Suppressor macrophage (primary cell): ENCODE results near the gene CAMK2D.

ENCODE experiments used
- DNase-seq, 4 experiments: peaks; one replicate each; pipeline ENCODE4 v3.0.0-alpha.2; 2020 to 2022

CAMK2D gene

GRCh38 chr4:113564493-113564892, 197.0 kb downstream of the CAMK2D start:
- peak in 2 of 4 experiments; percentile 13 to 37 for DNase-seq

GRCh38 chr4:113563691-113564378, 197.7 kb downstream of the CAMK2D start:
- peak in 1 of 4 experiments; percentile 22 for DNase-seq

DNA sequence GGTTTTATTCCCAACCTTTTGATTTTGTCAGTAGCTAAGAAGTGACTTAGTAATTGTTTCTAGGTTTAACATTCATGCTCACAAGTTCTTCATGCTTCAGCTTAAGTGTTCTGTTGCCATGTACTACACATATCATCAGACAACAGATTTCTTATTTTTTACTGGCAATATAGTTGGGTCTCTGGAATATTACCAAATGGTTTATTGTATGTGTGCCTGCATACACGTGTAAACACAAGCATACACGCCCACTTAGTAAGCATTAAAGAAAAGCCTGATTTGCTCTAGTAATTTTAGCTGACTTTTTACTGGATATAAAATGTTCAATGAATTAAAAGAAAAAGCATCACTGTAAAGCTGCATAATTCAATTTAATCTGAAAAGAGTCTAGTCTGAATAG, 199.8 kb downstream of the CAMK2D start:
- DNase-seq: no peak

- DNase-seq: no peak
Measured at GRCh38 chr4:113561092-113561491, 200.4 kb downstream of the CAMK2D start.

DNA sequence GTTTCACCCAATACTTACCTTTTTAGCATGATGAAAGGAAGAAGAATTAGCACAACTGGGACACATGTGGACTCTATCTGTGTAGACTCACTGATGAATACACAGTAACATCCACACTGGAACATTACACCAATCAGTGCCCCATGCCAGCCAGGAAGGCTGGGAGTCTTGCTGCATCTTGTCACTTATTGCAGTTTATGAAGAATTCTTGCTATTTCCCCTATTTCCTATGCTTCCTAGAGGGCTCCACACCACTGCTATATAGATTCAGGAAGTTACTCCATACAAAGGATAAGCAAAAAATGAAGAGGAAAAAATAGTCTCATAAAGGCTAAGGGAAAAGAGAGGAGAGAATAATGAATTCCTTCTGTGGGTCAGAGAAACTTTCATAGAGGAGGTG, 201.0 kb downstream of the CAMK2D start:
- DNase-seq: peak; percentile 9 to 56 (median 40)

DNA sequence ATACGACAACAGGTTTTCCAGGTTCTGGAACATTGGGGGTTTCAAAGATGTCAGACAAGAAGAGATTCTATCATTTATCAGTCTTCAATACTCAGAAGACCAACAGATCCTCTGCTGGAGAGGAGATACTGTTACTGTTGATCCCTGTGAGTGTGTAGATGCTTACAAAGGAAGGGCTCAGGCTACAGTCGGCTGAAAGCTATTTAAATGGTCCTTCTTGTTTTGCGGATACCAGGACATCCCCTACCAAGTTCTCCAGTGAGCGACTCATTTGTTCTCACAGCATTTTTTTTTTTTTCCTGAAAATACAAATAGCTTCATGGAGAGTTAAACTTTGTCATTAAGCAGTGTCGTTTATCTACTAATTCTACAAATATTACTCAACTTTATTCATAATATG, 201.6 kb downstream of the CAMK2D start:
- no peak for DNase-seq

- DNase-seq: no peak
Measured at GRCh38 chr4:113556382-113557134, 205.0 kb downstream of the CAMK2D start.

GRCh38 chr4:113555868-113556267, 205.7 kb downstream of the CAMK2D start:
- peak in 3 of 4 experiments; percentile 2 to 62 (median 54) for DNase-seq

DNA sequence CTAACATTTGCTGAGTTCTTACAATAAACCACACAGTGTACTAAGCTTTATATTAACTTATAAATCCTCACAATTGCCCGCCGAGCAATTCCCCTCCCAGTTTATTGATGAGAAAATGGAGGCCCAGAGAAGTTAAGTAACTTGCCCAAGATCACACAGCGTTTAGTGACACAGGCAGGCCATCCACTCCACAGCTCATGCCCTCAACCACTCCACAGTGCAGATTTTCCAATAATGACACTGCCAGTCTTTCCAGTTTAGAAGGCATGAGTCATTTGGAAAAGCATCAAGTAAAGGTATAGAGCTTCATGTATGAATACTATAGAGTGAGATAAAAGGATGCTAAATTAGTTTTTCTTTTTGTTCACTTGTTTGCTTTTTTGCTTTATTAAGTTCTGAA, 208.5 kb downstream of the CAMK2D start:
- DNase-seq: no peak

DNA sequence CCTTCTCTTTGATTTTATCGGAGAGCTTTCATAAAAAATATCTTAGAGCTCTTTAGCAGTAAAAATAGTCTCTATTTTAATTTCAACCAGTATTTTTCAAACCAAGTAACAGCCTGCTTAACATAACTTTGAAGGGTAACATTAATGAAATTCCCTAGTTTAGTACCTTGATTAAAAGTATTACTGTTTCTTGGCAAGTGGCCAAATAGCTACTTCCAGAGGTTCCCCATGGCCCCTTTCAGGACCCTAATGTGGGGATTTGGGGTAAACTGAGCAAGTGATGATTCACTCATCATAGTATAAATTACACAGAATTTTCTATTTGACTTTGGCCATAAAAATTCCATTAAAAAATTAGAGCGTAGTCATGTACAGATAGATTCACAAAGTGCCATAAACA, 211.0 kb downstream of the CAMK2D start:
- no peak for DNase-seq

GRCh38 chr4:113548303-113548702, 213.2 kb downstream of the CAMK2D start:
- peak in 2 of 4 experiments; percentile 35 to 44 for DNase-seq

DNA sequence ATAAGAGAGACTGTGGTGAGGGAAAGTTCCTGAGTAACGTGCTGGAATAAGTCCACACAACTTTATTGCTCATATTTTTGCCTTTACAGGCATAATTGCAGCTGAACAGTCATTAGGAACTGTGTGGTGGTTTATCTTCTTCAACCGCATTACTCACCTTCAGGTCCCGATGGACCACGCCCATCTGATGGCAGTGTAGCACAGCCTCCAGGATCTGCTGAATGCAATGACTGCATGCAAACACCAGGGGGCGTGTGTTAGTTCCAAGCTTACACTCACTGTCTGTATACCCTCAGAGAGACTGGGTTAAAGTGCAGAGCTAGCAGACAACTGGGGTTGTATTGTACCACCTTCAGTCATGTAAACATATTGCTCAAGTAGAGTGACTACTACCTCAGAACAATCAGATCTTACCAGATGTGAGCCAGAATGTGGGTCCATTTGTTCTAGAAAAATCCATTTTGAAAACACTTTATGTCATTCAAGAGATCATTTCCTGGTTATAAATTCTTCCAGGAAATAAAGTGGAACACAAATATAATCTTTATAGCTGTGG, 214.0 kb downstream of the CAMK2D start:
- DNase-seq: peak; percentile 78 to 87 (median 82)

DNA sequence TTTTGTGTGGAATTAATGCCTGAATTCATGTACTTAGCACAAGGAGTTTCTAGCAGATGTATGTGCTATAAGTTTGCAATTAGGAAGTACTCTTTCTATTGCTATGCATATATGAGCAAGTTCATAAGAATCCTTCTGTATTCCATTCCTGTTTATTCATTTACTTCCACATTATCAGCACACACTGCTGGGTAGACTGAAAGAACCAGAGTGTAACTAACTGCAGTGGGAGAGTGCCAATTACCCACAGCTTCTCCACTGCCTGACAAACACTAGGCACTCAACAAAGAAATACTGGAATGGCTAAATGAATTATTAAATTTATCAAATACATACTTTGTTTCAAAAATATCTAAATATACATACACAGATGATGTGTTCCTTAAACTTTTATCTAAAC, 219.6 kb downstream of the CAMK2D start:
- DNase-seq: no peak

DNA sequence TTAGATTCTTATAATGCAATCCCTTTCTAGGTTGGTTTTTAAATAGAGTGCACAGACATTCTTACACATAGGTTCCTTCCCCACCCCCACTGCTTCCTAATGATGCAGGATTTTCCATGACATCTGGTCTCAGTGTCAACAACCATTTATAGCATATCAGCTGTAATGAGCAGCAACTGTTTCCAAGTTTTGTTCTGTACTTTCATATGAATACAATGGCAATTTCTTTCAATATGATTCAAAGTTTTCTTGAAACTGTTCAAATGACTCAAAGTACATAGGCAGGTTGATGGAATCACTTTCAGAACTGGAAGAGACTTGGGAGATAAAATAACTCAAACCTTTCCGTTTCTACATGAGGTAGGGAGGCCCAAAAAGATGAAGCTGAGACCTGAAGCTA, 220.7 kb downstream of the CAMK2D start:
- no peak for DNase-seq

- no peak for DNase-seq
Measured at GRCh38 chr4:113539408-113539807, 222.1 kb downstream of the CAMK2D start.

- no peak for DNase-seq
Measured at GRCh38 chr4:113537628-113538027, 223.9 kb downstream of the CAMK2D start.

DNA sequence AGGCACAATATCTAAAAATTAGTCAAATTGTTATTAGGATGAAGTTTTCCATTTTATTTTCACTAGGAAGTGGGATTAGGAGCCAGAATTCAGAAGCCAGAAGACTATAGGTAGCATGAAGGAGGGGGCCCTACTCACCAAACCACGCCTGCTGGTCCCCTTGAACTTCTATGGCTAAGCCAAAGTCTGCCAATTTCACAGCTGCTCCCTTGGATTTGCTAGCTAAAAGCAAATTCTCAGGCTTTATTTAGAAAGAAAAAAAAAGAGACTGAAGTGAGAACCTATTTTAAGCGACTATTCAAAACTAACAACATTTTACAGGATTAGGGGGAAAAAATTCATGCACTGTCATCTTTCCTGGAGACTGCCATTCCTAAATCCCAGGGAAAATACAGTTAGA, 224.3 kb downstream of the CAMK2D start:
- no peak for DNase-seq

DNA sequence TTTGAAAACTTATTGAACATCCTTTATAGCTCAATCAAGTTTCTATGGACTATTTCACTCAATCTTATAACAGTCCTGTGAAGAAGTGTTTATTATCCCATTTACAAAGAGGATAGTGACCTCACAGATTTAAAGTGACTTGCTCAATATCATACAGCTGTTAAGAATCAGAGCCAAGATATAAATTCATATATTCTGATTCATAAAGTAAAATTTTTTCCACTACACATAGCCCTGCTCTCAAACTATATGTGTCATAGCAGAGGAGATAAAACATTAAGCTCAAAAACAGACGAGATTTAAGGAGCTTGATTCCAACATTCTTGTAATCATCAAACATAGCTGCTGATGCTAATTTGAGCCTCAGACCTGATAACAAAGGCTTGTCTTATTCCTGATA, 226.8 kb downstream of the CAMK2D start:
- no peak for DNase-seq

- DNase-seq: no peak
Measured at GRCh38 chr4:113531572-113531971, 230.0 kb downstream of the CAMK2D start.

- no peak for DNase-seq
Measured at GRCh38 chr4:113528395-113528794, 233.1 kb downstream of the CAMK2D start.

DNA sequence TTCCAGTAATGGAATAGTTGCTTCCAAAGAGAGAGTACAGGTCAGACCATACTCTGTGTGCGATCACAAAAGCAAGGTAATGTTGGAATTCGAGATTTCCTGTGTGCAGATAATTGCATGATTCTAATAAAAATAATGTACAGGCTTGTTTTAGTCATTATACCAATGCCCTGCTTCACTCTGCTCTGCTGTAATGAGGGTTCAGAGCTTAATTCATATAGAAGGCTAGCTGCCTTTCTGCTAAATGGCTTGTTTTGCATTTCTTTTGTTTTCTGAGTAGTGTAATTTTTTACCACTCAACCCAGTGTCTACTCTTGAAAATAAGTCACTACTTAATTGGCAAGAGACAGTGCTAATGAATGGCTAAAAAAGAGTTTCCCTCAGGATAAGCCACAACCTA, 236.0 kb downstream of the CAMK2D start:
- no peak for DNase-seq

DNA sequence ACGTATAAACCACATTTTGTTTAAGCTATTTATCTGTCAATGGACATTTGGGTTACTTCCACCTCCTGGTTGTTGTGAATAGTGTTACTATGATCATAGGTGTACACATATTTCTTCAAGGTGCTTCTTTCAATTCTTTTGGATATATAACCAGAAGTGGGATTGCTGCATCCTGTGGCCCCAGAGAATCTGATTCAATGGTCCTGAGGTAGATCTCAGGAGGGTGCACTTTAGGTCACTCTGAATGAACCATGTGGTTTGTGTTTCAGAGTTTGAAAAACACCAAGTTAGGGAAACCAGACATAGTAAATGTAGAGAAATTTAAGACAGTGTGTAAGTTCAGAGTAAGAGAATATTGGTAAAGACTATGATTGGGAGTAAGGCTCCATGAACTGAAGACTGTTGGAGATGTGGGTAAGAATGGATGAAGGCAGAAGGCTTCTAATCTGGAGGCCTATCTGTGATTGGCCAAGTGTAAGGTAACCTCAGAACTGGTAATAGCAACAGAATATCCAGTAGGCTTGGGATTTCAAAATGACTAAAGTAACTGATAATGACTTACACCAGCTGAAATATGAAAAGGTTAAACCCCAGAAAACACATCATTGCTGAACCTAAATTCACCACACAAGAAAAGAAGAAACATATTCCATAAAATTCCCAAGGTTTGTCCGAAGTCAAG, 236.9 kb downstream of the CAMK2D start:
- DNase-seq: no peak

GRCh38 chr4:113524096-113524495, 237.4 kb downstream of the CAMK2D start:
- no peak for DNase-seq
